Breast epithelium (tissue), 4 donors: ENCODE results near the gene THRA. TPM values are rescaled to one million over a fixed set of nuclear protein-coding genes. Genes with fewer than 3 reads are reported as not detected.

Experiments used
- DNase-seq, 2 donors: peaks; one replicate each; pipeline ENCODE4 v3.0.0-alpha.2; 2019; ENCODE audit warnings: low spot score in 2 of 2
- H3K27ac ChIP-seq, 2 donors: fragments of 200-600 bp; sonication (generic) in 1 of 2; one replicate each; pipeline ENCODE4 v1.5.1; 2016 to 2019; ENCODE audit warnings: mild to moderate bottlenecking in 1 of 2
- H3K27me3 ChIP-seq, 2 donors: fragments of 200-600 bp; sonication (generic) in 1 of 2; one replicate each; pipeline versions ENCODE4 v1.5.1 to v1.6.0; 2017 to 2019; ENCODE audit warnings: control low read depth in 1 of 2, mild to moderate bottlenecking in 1 of 2
- H3K36me3 ChIP-seq: fragments of 200-600 bp; one replicate; pipeline ENCODE4 v1.5.1; 2019
- H3K4me1 ChIP-seq, 2 donors: fragments of 200-600 bp; sonication (generic); one replicate each; pipeline ENCODE4 v1.5.1; 2016 to 2019; ENCODE audit warnings: control low read depth in 1 of 2
- H3K4me3 ChIP-seq, 3 donors: fragments of 200-600 bp; sonication (generic); 1 replicate in 2 of 3; 2 replicates in 1 of 3; pipeline ENCODE4 v1.5.1; 2016 to 2019; ENCODE audit warnings: mild to moderate bottlenecking in 3 of 3, moderate library complexity in 2 of 3
- H3K9me3 ChIP-seq, 2 donors: fragments of 200-600 bp; sonication (generic) in 1 of 2; one replicate each; pipeline ENCODE4 v1.5.1; 2016 to 2019; ENCODE audit warnings: control low read depth in 1 of 2
- CTCF ChIP-seq, 3 donors: fragments of 450-650 bp; IDR thresholded peaks; one replicate each; pipeline ENCODE4 v1.5.1; 2016 to 2017; ENCODE audit warnings: antibody characterized with exemption in 3 of 3, mild to moderate bottlenecking in 3 of 3, moderate library complexity in 3 of 3
- POLR2A ChIP-seq: fragments of 450-650 bp; IDR thresholded peaks from one replicate; pipeline ENCODE4 v1.6.1; 2016; ENCODE audit warnings: antibody characterized with exemption, mild to moderate bottlenecking, moderate library complexity
- POLR2AphosphoS5 ChIP-seq, 3 donors: sonication (generic); formaldehyde crosslinking; IDR thresholded peaks; one replicate each; pipeline ENCODE4 v1.6.1; 2017; ENCODE audit warnings: antibody characterized with exemption in 3 of 3
- intact Hi-C: fragments of 100-400 bp; cut with DNase I; formaldehyde crosslinking; loops from one replicate; pipeline ENCODE4 v1.15.1; 2023; ENCODE audit warnings: low total_unique reads
- total RNA-seq, 3 donors: library from RNA; depleted of rRNA; stranded (reverse); fragments of >200 nt; gene quantifications; one replicate each; pipeline ENCODE4 v1.1.0, GENCODE V29; 2016

Gene THRA
- total RNA-seq, 3 donors from 2014 or later: 41.6 to 61.0 (median 48.1) TPM

- Histone ChIP-seq H3K9me3 (no peaks in the 10 kb centered on the region), H3K27me3 (no peaks in the 10 kb centered on the region), H3K4me3 (peak overlapping the region; percentile 8 to 60 (median 34)), H3K4me1 (peaks cover 46 to 65% of the 10 kb centered on the region in 2 donors), H3K36me3 (no peaks in the 10 kb centered on the region), H3K27ac (peak overlapping the region; percentile 94 to 96)
- DNase-seq: peak; percentile 83 to 87
- intact Hi-C loops: loop anchor here (10.0 kb wide), 1 partner anchor 46 kb away; no protein-coding TSS in a partner anchor
- TF ChIP-seq POLR2A (no peak), CTCF (IDR thresholded peaks at IDR 0.05) (peak in 1 of 3 donors; percentile 30), POLR2AphosphoS5 (IDR thresholded peaks at IDR 0.05) (peak in 2 of 3 donors; percentile 42 to 52)
These were observed 6.4 kb downstream of the THRA start for GRCh38 chr17:40068917-40069750.

DNA sequence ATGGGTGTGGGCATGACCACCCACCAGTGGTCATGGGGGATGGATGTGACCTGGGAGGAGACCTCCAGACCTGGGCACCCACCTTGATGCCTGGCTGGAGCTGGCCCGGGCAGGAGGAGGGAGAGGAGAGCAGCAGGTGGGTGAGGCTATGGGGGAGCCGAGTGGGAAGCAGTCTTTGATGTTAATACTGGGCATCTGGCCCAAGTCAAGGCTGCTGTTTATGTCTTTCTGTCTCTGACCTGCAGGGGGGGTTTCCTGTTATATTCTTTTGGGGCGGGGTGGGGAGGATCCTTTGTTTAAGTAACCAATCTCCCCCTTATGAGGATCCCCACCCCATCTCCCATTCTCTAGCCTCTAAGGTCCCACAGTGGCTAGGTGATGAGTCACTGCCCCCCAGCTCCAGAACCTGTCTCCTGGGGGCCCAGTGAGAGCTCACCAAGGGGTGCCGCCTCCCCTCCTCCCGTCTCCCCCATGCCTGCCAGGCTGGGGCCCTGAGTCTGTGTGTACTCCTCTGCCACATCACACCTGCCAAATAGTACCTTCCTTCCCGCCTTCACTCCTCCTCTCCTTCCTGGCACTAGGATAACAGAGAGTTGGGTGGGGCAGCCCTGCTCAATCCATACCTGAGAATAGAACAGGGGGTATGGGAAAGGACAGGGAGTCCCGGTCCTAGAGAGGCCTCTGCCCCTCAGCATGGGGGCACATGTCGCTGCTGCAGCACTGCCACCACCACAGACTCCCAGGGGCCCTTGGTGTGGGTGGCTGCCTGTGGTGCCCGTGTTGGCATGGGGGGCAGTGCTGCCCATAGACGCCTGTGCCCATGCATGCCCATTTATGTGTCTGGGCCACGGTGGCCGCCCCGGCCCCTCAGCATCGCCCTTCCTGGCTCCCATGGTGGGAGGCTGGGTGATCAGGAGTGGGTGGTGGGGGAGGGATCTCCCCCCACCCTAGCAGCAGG is 7.3 kb downstream of the THRA start:
- intact Hi-C loops: loop anchor here (10.0 kb wide), 1 partner anchor 45 kb away; no protein-coding TSS in a partner anchor
- no peaks in the 10 kb centered on the region for H3K36me3 ChIP-seq
- H3K4me1 ChIP-seq: peaks cover 55 to 65% of the 10 kb centered on the region in 2 donors
- no peak for DNase-seq
- peak overlapping the region; percentile 5 to 60 (median 34) for H3K4me3 ChIP-seq
- no peaks in the 10 kb centered on the region for H3K27me3 ChIP-seq
- no peaks in the 10 kb centered on the region for H3K9me3 ChIP-seq
- TF ChIP-seq POLR2A: no peak
- peak in 1 of 3 donors; percentile 24 for TF ChIP-seq POLR2AphosphoS5 (IDR thresholded peaks at IDR 0.05)
- TF ChIP-seq CTCF (IDR thresholded peaks at IDR 0.05): peak in 2 of 3 donors; percentile 15 to 23
- peak overlapping the region; percentile 94 to 96 for H3K27ac ChIP-seq

- DNase-seq: no peak
- TF ChIP-seq POLR2AphosphoS5 (IDR thresholded peaks at IDR 0.05) (no peak), POLR2A (no peak), CTCF (IDR thresholded peaks at IDR 0.05) (no peak)
- no peaks in the 10 kb centered on the region for H3K27me3 ChIP-seq
- peak overlapping the region; percentile 94 to 96 for H3K27ac ChIP-seq
- H3K4me1 ChIP-seq: peaks cover 55 to 69% of the 10 kb centered on the region in 2 donors
- no peaks in the 10 kb centered on the region for H3K9me3 ChIP-seq
- intact Hi-C loops: no loop called here
- H3K4me3 ChIP-seq: peak overlapping the region in 2 of 3 donors; percentile 34 to 60
- no peaks in the 10 kb centered on the region for H3K36me3 ChIP-seq
These were observed 8.0 kb downstream of the THRA start for GRCh38 chr17:40070709-40071312.

GRCh38 chr17:40071313-40072039 is 8.7 kb downstream of the THRA start:
- Histone ChIP-seq H3K4me1 (peaks cover 53 to 72% of the 10 kb centered on the region in 2 donors), H3K27ac (peak overlapping the region; percentile 94 to 96), H3K4me3 (peak overlapping the region; percentile 13 to 60 (median 34)), H3K27me3 (no peaks in the 10 kb centered on the region), H3K36me3 (no peaks in the 10 kb centered on the region), H3K9me3 (no peaks in the 10 kb centered on the region)
- intact Hi-C loops: no loop called here
- TF ChIP-seq CTCF (IDR thresholded peaks at IDR 0.05): no peak
- no peak for TF ChIP-seq POLR2A
- no peak for TF ChIP-seq POLR2AphosphoS5 (IDR thresholded peaks at IDR 0.05)
- DNase-seq: no peak
